HepG2 (cell line): ENCODE results near the gene GALNT9. TPM values are rescaled to one million over a fixed set of nuclear protein-coding genes. Genes with fewer than 3 reads are reported as not detected.

ENCODE experiments used
- ATAC-seq: fragments of 200-7000 bp; cut with Tn5 transposase; 3 replicates; pipeline ENCODE4 v1.9.1; 2020; ENCODE audit warnings: mild to moderate bottlenecking, moderate library complexity
- BruUV-seq: library from RNA; stranded (reverse); fragments of 400-500 nt; replicated peaks from 2 replicates; lab custom pipeline; 2021; lab: Mats Ljungman, UMichigan
- CTCF ChIA-PET: fragments of 300-600 bp; formaldehyde crosslinking; extraction: SDS; loops from one replicate; lab custom pipeline; 2021; ENCODE audit warnings: low total read pairs, inconsistent platforms, low intra/inter-chr PET ratio; lab: Yijun Ruan, JAX
- POLR2A ChIA-PET: fragments of 350-600 bp; sonication (Branson Sonifier 250); formaldehyde crosslinking; loops from one replicate; lab custom pipeline; 2020; ENCODE audit warnings: antibody characterized with exemption, inconsistent platforms; lab: Yijun Ruan, JAX
- DNase-seq: peaks from one replicate; pipeline ENCODE4 v3.0.0-alpha.2; 2015; ENCODE audit warnings: low spot score
- FAIRE-seq: peaks from 3 replicates; lab custom pipeline; 2011; peaks lifted over from hg19 to GRCh38; lab: Jason Lieb, UNC
- H2AFZ ChIP-seq: one replicate; pipeline ENCODE4 v1.6.1; 2011; ENCODE audit warnings: low read length, inconsistent platforms
- H3K27ac ChIP-seq: fragments of 300-600 bp; 3 replicates; pipeline ENCODE4 v1.8.0; 2011; ENCODE audit warnings: mixed run types, mild to moderate bottlenecking, mixed read lengths, low read length, inconsistent platforms; ENCODE audit not compliant: insufficient read depth; ENCODE audit errors: extremely low read length
- H3K27me3 ChIP-seq, 2 experiments: fragments of 200-600 bp in 1 of 2; 2 replicates in 1 of 2; 3 replicates in 1 of 2; pipeline versions ENCODE4 v1.6.0 to v1.8.0; 2011; ENCODE audit warnings: low read length in 2 of 2, mild to moderate bottlenecking in 2 of 2, moderate library complexity in 2 of 2, inconsistent platforms in 1 of 2; ENCODE audit not compliant: insufficient read depth in 2 of 2, control insufficient read depth in 1 of 2
- H3K36me3 ChIP-seq, 2 experiments: fragments of 200-600 bp in 1 of 2; replicated peaks in 1 of 2; 2 replicates in 1 of 2; 3 replicates in 1 of 2; pipeline versions ENCODE4 v1.5.1 to v1.8.0; 2011; ENCODE audit warnings: low read length in 2 of 2, inconsistent platforms in 1 of 2; ENCODE audit not compliant: insufficient read depth in 2 of 2, control insufficient read depth in 1 of 2
- H3K4me1 ChIP-seq: 2 replicates; pipeline ENCODE4 v1.5.1; 2012; ENCODE audit warnings: low read length, inconsistent platforms; ENCODE audit not compliant: insufficient read depth
- H3K4me2 ChIP-seq: 2 replicates; pipeline ENCODE4 v1.6.0; 2011; ENCODE audit warnings: low read depth, low read length, inconsistent platforms
- H3K4me3 ChIP-seq, 3 experiments: fragments of 200-600 bp in 1 of 3; sonication (generic), shearing (Covaris generic) in 1 of 3; replicated peaks in 1 of 3; 2 replicates each; pipeline ENCODE4 v1.5.1; 2011 to 2016; ENCODE audit warnings: low read length in 3 of 3, inconsistent platforms in 2 of 3, low read depth in 2 of 3, mild to moderate bottlenecking in 2 of 3, control low read depth in 1 of 3, mixed read lengths in 1 of 3; ENCODE audit not compliant: insufficient read depth in 1 of 3
- H3K79me2 ChIP-seq: one replicate; pipeline ENCODE4 v1.6.1; 2011; ENCODE audit warnings: low read length, inconsistent platforms; ENCODE audit not compliant: insufficient read depth
- H3K9ac ChIP-seq: 2 replicates; pipeline ENCODE4 v1.6.0; 2011; ENCODE audit warnings: mild to moderate bottlenecking, low read depth, low read length, inconsistent platforms; ENCODE audit not compliant: insufficient read depth
- H3K9me3 ChIP-seq: 2 replicates; pipeline ENCODE4 v1.5.1; 2012; ENCODE audit warnings: mild to moderate bottlenecking, low read length
- H4K20me1 ChIP-seq: 2 replicates; pipeline ENCODE4 v1.6.0; 2011; ENCODE audit warnings: inconsistent platforms, mild to moderate bottlenecking, low read length, moderate library complexity; ENCODE audit not compliant: insufficient read depth
- AFF4 ChIP-seq: sonication (generic); formaldehyde crosslinking; IDR thresholded peaks from 2 replicates; pipeline ENCODE4 v1.4.0; 2020; ENCODE audit warnings: missing genetic modification reagents
- ATM ChIP-seq: fragments of 450-650 bp; IDR thresholded peaks from 2 replicates; pipeline ENCODE4 v1.7.1; 2017; ENCODE audit warnings: mild to moderate bottlenecking, borderline replicate concordance
- MEIS1 ChIP-seq: sonication (generic); formaldehyde crosslinking; IDR thresholded peaks from 2 replicates; pipeline ENCODE4 v1.9.0; 2021; ENCODE audit warnings: mild to moderate bottlenecking, missing genetic modification reagents, moderate library complexity, borderline replicate concordance
- MEIS2 ChIP-seq: sonication (generic); formaldehyde crosslinking; IDR thresholded peaks from 2 replicates; pipeline ENCODE4 v1.9.0; 2021; ENCODE audit warnings: mild to moderate bottlenecking, missing genetic modification reagents
- POLR2AphosphoS2 ChIP-seq: IDR thresholded peaks from 2 replicates; pipeline ENCODE4 v1.6.1; 2011; ENCODE audit warnings: low read depth, low read length, improper control_type of control experiment
- SRF ChIP-seq: IDR thresholded peaks from 2 replicates; pipeline ENCODE4 v1.6.1; 2011; ENCODE audit warnings: mild to moderate bottlenecking, low read depth, low read length, moderate library complexity
- ZFP41 ChIP-seq: sonication (generic); formaldehyde crosslinking; IDR thresholded peaks from 2 replicates; pipeline ENCODE4 v1.4.0; 2020; ENCODE audit warnings: mild to moderate bottlenecking, missing genetic modification reagents, borderline replicate concordance
- ZNF235 ChIP-seq: sonication (generic); formaldehyde crosslinking; IDR thresholded peaks from 2 replicates; pipeline ENCODE4 v1.8.1; 2023; ENCODE audit warnings: mild to moderate bottlenecking, missing genetic modification reagents, borderline replicate concordance
- ZNF326 ChIP-seq: sonication (generic); formaldehyde crosslinking; IDR thresholded peaks from 2 replicates; pipeline ENCODE4 v1.4.0; 2020; ENCODE audit warnings: missing genetic modification reagents, borderline replicate concordance
- ZNF558 ChIP-seq: sonication (generic); formaldehyde crosslinking; IDR thresholded peaks from 2 replicates; pipeline ENCODE4 v1.9.0; 2022; ENCODE audit warnings: mild to moderate bottlenecking, missing genetic modification reagents, borderline replicate concordance
- ZNF800 ChIP-seq: sonication (generic); formaldehyde crosslinking; IDR thresholded peaks from 2 replicates; pipeline ENCODE4 v1.4.0; 2020; ENCODE audit warnings: missing genetic modification reagents
- ZNF878 ChIP-seq: sonication (generic); formaldehyde crosslinking; IDR thresholded peaks from 2 replicates; pipeline ENCODE4 v1.8.1; 2023; ENCODE audit warnings: mild to moderate bottlenecking, missing genetic modification reagents, moderate library complexity
- WGBS: methylation state at CpG from one replicate; pipeline ENCODE4 v1.1.6; 2017; ENCODE audit warnings: low lambda C conversion rate; 5-methylcytosine and 5-hydroxymethylcytosine counted together
- in situ Hi-C: cut with HindIII; loops from 2 replicates; pipeline ENCODE4 v1.10.0; 2017; ENCODE audit warnings: low pct_unique_long_range_greater_than_20kb; ENCODE audit not compliant: extremely low pct_ligation_motif_present
- intact Hi-C: fragments of 100-400 bp; cut with micrococcal nuclease; formaldehyde crosslinking; loops from one replicate; pipeline ENCODE4 v1.10.0; 2022; ENCODE audit not compliant: unreplicated experiment
- polyA plus RNA-seq, 8 experiments: library from polyadenylated mRNA; depleted of rRNA in 3 of 8; stranded (reverse) in 7 of 8; unstranded in 1 of 8; fragments of >200 nt; fragmentation: Illumina TruSeq in 4 of 8; extraction: Trizol in 4 of 8; gene quantifications; 2 replicates each; pipeline versions ENCODE4 v1.2.1 to v1.2.3, GENCODE V29; 2011 to 2016; ENCODE audit warnings: low read depth in 4 of 8, missing spikeins in 1 of 8, mixed read lengths in 1 of 8; ENCODE audit not compliant: insufficient read depth in 1 of 8
- total RNA-seq, 5 experiments: library from RNA; depleted of rRNA; stranded (reverse); fragments of >200 nt; fragmentation: Illumina TruSeq; extraction: Trizol; gene quantifications; 2 replicates each; pipeline ENCODE4 v1.2.3, GENCODE V29; 2016; ENCODE audit warnings: low read depth in 1 of 5

GALNT9 gene
- total and polyA plus RNA-seq, 2 of the 13 experiments (the other 11 are each of a cell fraction or from before 2014, with no cell fraction given), result 0.04 TPM; not detected in 1

GRCh38 chr12:132259364-132259871, 70.0 kb downstream of the GALNT9 start:
- Histone ChIP-seq H3K36me3 (no peaks in the 10 kb centered on the region), H3K4me3 (no peak overlapping the region), H4K20me1 (no peaks in the 10 kb centered on the region), H3K79me2 (no peaks in the 10 kb centered on the region), H2AFZ (no peak overlapping the region), H3K27ac (no peak overlapping the region), H3K9me3 (no peaks in the 10 kb centered on the region), H3K4me1 (no peaks in the 10 kb centered on the region), H3K9ac (no peak overlapping the region), H3K27me3 (peaks cover 15 to 93% of the 10 kb centered on the region in 2 experiments), H3K4me2 (no peak overlapping the region)
- no peak for FAIRE-seq
- BruUV-seq, result no TSS peak
- in situ Hi-C loops, result no loop called here
- intact Hi-C loops, result no loop called here
- no peak for DNase-seq
- POLR2A ChIA-PET, result no interaction called here
- no peak for ATAC-seq
- 36% methylated on average over 14 of the region's 15 CpGs for WGBS
- no peak for TF ChIP-seq ZNF558 (CRISPR knock-in tag)
- no peak for TF ChIP-seq ZNF878 (CRISPR knock-in tag)
- no peak for TF ChIP-seq POLR2AphosphoS2
- no peak for TF ChIP-seq MEIS2 (CRISPR knock-in tag)
- no peak for TF ChIP-seq AFF4 (CRISPR knock-in tag)
- TF ChIP-seq MEIS1 (CRISPR knock-in tag), result no peak
- TF ChIP-seq SRF, result no peak
- no peak for TF ChIP-seq ATM
- TF ChIP-seq ZNF235 (CRISPR knock-in tag), result no peak
- no peak for TF ChIP-seq ZFP41 (CRISPR knock-in tag)
- TF ChIP-seq ZNF800 (CRISPR knock-in tag), result no peak
- TF ChIP-seq ZNF326 (CRISPR knock-in tag), result no peak
- CTCF ChIA-PET, result no interaction called here
